ENCODE measurements around the gene SERINC3.

- no peak for TF ChIP-seq ZKSCAN5 (CRISPR knock-in tag; IDR thresholded peaks at IDR 0.05)
- TF ChIP-seq BRCA1 (CRISPR knock-in tag; IDR thresholded peaks at IDR 0.05), result no peak
- TF ChIP-seq POLR2A (IDR thresholded peaks at IDR 0.05; ENCODE audit: insufficient read depth in 1 of 2, low read depth in 2 of 2, low read length in 2 of 2), result no peak
- TF ChIP-seq EHMT2 (IDR thresholded peaks at IDR 0.05; ENCODE audit: borderline replicate concordance, low read depth, low read length), result no peak
- no peak for TF ChIP-seq REST (IDR thresholded peaks at IDR 0.05; ENCODE audit: borderline replicate concordance in 1 of 2, low read depth in 1 of 2, low read length in 2 of 2)
- no peak for TF ChIP-seq ZNF670 (CRISPR knock-in tag; IDR thresholded peaks at IDR 0.05; ENCODE audit: borderline replicate concordance)
- 0 out of 2 replicates have a peak, but pooled peaks have one; percentile 11 for TF ChIP-seq CTCF (CRISPR knock-in tag; IDR thresholded peaks at IDR 0.05)
- TF ChIP-seq FOXK1 (CRISPR knock-in tag; IDR thresholded peaks at IDR 0.05; ENCODE audit: borderline replicate concordance, low read depth), result no peak
- TF ChIP-seq ZNF558 (CRISPR knock-in tag; IDR thresholded peaks at IDR 0.05; ENCODE audit: borderline replicate concordance), result no peak
- no peak for TF ChIP-seq MAFG (CRISPR knock-in tag; IDR thresholded peaks at IDR 0.05)
- no peak for TF ChIP-seq ZNF660 (CRISPR knock-in tag; IDR thresholded peaks at IDR 0.05; ENCODE audit: borderline replicate concordance, low read depth)
- no peak for TF ChIP-seq TBL1XR1 (IDR thresholded peaks at IDR 0.05; ENCODE audit: borderline replicate concordance, low read length, partially characterized antibody)
These were observed 48.5 kb upstream of the SERINC3 start for GRCh38 chr20:44570367-44570766.
